Limb (tissue), 2 donors: Measurements from ENCODE around the gene CHRNB1.
"Not testable (repeated sequence)": the region's sequence is repeated elsewhere in the genome, so short reads cannot be mapped to it uniquely, and the experiment has no call there.

Experiments
- DNase-seq, 2 donors: peaks; one replicate each; pipeline ENCODE4 v3.0.0-alpha.2; 2016; ENCODE audit errors: extremely low spot score in 2 of 2

CHRNB1 gene

GRCh38 chr17:7466639-7467341 lies 21.9 kb downstream of the CHRNB1 start:
- DNase-seq: no peak

- DNase-seq: no peak
Measured at GRCh38 chr17:7467498-7467897, 22.6 kb downstream of the CHRNB1 start.

- no peak for DNase-seq
Measured at GRCh38 chr17:7468290-7468689, 23.4 kb downstream of the CHRNB1 start.

- DNase-seq: no peak
Measured at GRCh38 chr17:7468804-7469389, 24.0 kb downstream of the CHRNB1 start.

GRCh38 chr17:7469843-7470242 lies 25.0 kb downstream of the CHRNB1 start:
- DNase-seq: not testable (repeated sequence)

GRCh38 chr17:7470457-7470973 lies 25.7 kb downstream of the CHRNB1 start:
- not testable (repeated sequence) for DNase-seq

GRCh38 chr17:7471729-7472128 lies 26.9 kb downstream of the CHRNB1 start:
- DNase-seq: no peak

- not testable (repeated sequence) for DNase-seq
Measured at GRCh38 chr17:7474767-7475166, 29.9 kb downstream of the CHRNB1 start.

DNA sequence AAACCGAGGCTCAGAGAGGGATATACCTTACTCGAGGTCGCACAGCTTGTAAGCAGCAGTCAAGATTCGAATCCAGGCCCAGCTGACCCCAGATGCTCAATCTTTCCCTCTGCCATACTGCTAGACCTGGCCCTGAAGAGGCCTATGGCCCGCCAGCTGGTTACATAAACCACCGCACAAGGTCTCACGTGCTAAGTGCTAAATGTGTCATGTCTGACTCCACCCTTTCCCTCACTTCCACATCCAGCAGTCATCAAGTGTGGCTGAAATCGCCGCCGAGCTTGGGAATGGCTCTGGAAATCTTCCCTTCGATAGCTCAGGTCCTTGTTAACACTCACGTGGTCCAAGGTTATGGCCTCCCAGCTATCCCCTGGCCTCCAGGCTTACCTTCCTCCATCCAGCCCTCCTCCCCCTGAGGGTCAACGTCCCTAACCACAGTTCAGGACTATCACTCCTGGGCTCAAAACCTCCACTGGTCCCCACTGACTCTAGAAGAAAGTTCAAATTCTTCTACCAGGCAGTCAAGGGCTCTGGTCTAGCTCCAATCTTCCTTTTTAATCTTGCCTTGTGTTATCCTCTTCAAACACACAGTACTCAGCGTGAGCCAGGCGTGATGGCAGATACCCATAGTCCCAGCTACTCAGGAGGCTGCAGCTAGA lies 31.0 kb downstream of the CHRNB1 start:
- no peak for DNase-seq

GRCh38 chr17:7476494-7476893 lies 31.6 kb downstream of the CHRNB1 start:
- no peak for DNase-seq

GRCh38 chr17:7476951-7477350 lies 32.1 kb downstream of the CHRNB1 start:
- DNase-seq: no peak

GRCh38 chr17:7477392-7478275 lies 32.8 kb downstream of the CHRNB1 start:
- peak in 1 of 2 donors; percentile 59 for DNase-seq

DNA sequence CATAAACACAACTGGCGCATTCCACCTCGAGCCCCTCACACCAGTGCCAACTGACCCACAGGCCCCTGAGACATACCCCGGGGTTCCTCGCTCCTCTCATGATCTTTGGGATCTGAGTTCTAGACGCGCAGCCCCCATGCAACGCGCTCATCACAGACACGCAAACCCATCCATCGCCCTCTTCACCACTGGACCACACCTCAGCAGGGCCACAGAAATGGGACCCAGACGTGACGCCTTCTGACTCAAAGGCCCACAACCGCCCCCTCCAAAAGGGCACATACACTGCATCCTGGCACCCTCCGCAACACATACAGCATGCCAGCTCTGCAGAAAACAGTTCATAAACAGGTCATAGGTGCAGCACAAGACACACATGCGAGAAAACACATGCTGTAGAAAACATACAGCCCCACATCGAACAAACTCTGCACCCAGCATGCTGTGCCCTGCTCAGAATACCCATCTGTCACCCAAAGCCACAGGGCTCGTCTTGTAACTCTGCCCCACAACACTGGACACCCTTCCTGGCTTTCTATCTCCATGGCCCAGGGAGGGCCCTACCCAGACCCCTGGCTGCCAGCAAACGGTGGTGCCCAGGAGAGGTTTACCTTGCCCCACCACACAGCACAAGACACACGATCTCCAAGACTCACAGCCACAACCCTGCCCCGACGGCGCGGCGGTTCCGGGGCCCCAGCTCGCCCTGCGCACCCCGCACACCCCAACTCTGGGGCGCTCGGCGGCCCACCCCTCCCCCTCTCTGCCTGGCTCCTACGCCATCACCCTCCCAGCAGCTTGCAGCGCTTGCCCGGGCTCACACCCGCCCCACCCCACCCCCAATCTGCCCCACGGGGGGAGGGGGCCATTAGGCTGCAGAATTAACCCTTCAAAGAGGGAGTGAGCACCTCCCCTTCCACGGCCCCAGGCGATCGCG lies 33.7 kb downstream of the CHRNB1 start:
- DNase-seq: peak; percentile 21 to 80

- DNase-seq: peak in 1 of 2 donors; percentile 85
Measured at GRCh38 chr17:7479213-7480088, 34.6 kb downstream of the CHRNB1 start, which contains the start of gene ZBTB4. TSS of gene ZBTB4 (minus strand) at chr17:7479631. CDS start at chr17:7466801, 12,830 bp downstream.

- no peak for DNase-seq
Measured at GRCh38 chr17:7480089-7480384, 35.2 kb downstream of the CHRNB1 start.

- DNase-seq: not testable (repeated sequence)
Measured at GRCh38 chr17:7481275-7481674, 36.4 kb downstream of the CHRNB1 start, which contains the start of gene SLC35G6. TSS of gene SLC35G6 (plus strand) at chr17:7481446. CDS start at chr17:7481517, 71 bp downstream.

GRCh38 chr17:7481842-7482741 lies 37.2 kb downstream of the CHRNB1 start:
- not testable (repeated sequence) for DNase-seq

DNA sequence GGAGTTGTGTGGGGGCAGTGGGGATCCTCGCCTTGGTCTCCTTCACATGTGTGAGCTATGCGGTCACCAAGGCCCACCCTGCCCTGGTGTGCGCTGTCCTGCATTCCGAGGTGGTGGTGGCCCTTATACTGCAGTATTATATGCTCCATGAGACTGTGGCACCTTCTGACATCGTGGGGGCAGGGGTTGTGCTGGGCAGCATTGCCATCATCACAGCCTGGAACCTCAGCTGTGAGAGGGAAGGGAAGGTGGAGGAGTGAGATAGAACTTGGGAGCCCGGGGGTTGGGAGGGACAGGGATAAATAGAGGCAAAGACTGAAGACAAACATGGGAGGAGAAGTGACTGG lies 37.9 kb downstream of the CHRNB1 start:
- not testable (repeated sequence) for DNase-seq
